HG02678 (cell line): Measurements from ENCODE around the gene HS1BP3.

Experiments used
- ATAC-seq: cut with Tn5 transposase; IDR thresholded peaks from one replicate; pipeline ENCODE4 v1.9.1; 2021; ENCODE audit warnings: mild to moderate bottlenecking, moderate library complexity; ENCODE audit not compliant: unreplicated experiment

HS1BP3 gene

DNA sequence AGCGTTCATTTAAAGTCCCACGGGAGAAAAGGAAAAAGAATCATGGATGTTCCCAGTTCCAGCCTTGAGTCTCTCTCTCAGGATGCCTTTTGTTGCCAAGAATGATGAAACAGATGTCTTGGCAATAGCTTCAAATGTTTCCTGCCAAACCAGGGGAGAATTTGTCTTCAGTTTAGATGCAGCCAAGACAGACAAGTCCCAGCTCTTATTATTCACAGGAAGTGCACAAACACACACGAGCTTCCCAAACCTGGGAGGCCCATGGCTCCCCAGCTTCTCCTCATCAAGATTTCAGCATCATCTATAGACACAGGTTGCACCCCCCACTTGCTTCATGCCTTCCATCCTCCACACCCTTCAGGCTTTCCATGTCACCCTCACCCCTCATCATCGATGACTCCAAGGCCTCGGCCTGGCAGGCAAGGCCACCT is 45.9 kb downstream of the HS1BP3 start:
- no peak for ATAC-seq

GRCh38 chr2:20604401-20604911 is 46.4 kb downstream of the HS1BP3 start:
- no peak for ATAC-seq

DNA sequence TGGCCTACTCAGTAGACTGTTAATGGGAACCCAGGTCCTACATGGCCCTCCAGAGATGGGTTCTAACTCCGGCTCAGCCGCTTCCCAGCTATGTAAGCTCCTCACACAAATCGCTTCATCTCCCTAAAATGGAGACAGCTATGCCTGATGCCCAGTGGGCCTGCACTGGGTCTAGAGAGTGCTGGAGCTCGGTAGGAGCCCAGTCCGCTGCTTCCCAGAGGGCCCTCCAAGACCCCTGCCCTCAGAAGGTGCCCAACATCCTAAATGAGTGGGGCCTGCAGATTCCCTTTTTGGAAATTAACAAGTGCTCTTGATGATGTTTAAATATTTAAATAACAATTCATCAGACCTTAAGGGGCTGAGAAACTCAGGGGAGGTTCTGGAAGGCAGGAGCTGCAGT is 47.1 kb downstream of the HS1BP3 start:
- no peak for ATAC-seq

- ATAC-seq = no peak
These were observed 48.1 kb downstream of the HS1BP3 start for GRCh38 chr2:20602803-20603202.

GRCh38 chr2:20600756-20601325 is 50.1 kb downstream of the HS1BP3 start:
- ATAC-seq = no peak

DNA sequence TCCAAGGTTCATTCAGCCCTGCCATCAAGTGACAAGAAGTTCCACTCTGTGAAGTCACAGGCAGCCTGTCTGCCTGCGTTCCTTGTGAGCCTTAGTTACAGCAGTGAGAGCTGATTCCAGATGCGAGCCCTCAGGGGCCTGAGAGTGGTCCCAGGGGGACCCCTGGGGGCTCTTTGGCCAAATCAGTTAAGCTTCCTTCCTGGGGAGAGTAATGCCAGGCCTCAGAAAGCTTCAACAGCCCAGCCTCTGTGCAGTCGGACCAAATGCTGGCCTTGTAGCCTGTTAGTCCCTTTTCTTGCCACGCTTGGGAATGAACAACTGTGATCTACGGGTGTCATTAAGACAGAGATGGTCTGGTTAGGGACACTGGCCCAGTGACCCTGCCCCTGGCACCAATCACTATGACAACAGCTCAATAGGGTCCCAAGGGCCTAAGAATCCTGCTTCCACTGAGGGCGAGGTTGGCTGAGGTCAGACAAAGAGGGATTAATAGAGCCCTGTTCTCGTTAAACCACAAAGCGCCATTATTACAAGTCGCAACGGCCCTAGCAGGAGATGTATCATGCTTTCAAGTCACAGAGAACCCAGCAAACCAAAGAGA is 50.9 kb downstream of the HS1BP3 start:
- no peak for ATAC-seq

DNA sequence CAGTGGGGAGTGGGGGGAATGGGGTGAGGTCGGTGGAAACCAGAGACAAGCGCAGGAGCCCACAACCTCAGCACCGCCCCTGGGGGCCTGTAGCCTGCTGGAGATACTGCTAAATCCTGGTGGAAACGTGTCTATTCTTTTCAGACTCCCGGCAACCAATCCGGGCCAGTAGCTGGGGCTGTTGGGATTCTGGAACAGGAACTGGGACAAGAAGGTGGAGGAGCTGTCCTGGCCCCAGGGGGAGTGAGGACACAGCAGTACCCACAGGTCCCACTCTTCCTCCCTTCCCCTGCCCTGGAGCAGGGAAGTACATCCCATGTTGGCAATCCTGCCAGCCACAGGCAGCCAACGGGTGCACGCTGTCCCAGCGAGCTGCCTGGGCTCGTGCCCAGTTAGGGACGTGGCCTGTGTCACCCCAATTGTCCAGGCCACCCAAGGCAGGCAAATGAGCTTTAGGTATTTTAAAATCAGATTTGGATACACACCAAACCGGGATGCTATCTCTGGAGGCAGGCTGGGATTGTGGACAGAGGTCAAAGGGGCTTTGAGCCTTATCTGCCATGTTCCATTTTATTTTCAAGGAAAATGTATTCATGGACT is 51.8 kb downstream of the HS1BP3 start:
- ATAC-seq = no peak

GRCh38 chr2:20597860-20598183 is 53.1 kb downstream of the HS1BP3 start:
- ATAC-seq = no peak

- ATAC-seq = no peak
These were observed 53.7 kb downstream of the HS1BP3 start for GRCh38 chr2:20596973-20597859.

DNA sequence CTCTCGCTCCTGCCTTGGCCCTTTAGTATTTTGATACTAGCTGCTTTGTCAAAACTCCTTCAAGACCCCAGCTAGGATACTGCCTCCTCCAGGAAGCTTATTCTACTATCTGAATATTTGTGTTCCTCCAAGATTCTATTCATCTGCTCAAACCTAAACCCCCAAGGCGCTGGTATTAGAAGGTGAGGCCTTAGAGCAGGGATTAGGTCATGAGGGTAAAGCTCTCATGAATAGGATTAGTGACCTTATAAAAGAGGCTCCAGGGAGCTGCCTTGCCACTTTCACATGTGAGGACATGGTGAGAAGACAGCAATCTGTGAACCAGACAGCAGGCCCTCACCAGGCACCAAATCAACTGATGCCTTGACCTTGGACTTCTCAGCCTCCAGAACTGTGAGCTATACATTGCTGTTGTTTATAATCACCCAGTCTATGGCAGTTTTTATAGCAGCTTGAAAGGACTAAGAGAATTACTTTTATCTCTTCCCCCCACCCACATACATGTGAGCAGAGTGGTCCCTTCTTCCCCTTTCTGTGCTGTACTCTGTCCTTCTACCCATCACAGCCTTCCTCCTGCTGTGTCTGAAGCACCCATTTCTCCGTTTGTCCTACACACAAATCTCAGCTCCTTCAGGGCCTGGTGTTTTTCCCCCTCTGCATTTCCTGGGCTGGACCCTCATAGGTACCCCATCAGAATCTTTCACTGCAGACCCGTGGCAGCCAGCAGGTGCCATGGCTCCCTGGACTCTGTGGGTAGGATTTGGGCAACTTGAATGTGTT is 54.5 kb downstream of the HS1BP3 start:
- ATAC-seq = peak; percentile 1

- peak; percentile 85 for ATAC-seq
These were observed 55.3 kb downstream of the HS1BP3 start for GRCh38 chr2:20595439-20596192.

DNA sequence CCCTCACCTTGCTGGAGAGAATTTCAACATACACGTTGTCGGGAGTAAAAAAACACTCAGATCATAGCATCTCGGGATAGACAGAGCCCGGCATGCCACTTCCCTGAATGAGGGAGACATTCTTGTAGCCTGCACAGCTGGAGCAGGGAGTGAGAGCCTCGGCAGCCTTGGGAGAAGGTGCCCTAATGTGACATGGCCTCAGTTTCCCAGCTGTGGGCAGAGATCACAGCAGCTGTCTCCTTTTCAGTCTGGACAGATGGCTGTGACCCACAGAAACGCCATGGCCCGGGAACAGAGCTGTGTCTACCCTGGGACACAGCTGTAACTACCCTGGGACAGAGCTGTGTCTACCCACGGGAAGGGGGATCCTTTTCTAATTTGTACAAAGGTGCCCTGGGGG is 55.9 kb downstream of the HS1BP3 start:
- peak; percentile 2 for ATAC-seq

- ATAC-seq = no peak
These were observed 56.7 kb downstream of the HS1BP3 start for GRCh38 chr2:20594048-20594750.

DNA sequence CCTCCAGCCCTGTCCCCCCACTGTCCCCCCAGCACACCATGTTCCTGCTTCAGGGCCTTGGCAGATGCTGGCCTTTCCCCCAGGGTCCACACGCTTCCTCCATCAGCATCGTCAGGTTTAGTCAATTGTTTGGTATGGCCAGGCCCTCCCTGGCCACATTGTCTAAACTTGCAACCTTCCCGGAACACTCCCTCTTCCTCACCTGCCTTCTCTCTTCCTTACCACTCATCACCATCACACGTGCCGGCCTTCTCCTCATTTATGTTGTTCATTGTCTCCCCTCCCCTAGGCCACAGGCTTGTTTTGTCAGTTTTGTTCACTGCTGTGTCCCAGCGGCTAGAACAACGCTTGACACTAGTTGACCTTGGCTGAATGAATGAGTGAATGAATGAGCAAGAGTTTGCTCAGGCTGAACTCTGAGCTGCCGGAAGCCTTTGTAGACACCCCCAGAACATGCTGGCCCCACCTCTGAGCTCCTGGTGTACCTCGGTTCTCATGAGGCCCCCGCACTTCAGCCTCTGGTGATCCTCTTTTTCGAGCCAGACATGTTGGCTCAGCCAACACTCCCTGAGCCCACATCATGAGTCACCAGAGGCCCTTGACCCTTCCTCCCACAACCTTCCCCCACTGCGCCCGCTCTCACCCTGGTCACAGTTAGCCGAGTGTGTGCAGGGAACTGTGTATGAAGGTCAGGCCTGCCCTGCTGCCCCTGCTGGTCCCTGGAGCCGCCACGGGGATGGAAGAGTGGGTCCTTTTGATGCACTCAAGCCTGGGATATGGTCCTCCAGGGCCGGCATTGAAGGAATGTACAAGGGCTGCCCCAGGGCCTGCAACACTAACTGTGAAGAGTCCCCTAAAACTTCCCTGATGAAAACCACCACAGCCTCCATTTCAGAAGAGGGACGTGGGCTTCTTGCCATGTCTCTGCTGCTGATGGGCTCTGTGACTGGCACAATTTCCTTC is 57.5 kb downstream of the HS1BP3 start:
- ATAC-seq = no peak

- no peak for ATAC-seq
These were observed 58.5 kb downstream of the HS1BP3 start for GRCh38 chr2:20592106-20593071.

DNA sequence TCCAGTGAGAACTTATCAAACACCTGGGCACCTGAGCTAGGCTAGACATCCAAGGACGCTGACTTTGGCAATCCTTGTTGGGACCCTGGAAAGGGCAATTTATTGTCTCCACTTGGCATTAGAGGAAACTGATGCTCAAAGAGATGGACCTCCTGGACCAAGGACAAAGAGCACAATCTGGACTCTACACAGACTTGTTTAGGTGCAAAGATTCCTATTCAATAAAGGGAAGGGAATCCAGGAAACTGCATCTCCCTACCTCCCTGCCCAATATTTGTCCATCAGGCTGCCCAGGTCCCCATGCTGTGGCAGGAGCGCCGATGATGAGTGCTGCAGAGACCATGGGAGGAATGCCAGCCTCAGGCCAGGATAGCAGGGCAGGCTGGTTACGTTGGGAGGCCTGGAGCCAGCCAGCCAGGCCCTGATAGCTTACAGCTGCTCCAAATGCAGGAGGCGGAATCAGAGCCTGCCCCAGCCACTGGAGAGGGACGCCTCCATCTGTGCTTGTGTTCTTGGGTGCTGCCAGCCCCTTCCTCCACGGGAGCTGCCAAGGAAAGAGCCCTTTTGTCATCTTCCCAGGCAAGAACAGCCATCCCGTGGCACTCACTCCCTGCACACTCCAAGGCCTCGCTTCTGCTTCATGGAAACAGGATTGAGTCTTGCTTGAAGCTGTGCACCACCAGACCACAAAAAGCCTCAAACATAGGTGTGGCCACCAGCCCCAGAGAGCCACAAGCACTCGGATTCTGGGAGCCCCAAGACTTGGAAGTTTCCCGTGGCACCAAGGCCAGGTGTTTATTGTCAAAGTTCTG is 60.0 kb downstream of the HS1BP3 start:
- no peak for ATAC-seq
